Measurements from ENCODE around the gene NAXD.
"Not testable (repeated sequence)": the region's sequence is repeated elsewhere in the genome, so short reads cannot be mapped to it uniquely, and the experiment has no call there.

DNA sequence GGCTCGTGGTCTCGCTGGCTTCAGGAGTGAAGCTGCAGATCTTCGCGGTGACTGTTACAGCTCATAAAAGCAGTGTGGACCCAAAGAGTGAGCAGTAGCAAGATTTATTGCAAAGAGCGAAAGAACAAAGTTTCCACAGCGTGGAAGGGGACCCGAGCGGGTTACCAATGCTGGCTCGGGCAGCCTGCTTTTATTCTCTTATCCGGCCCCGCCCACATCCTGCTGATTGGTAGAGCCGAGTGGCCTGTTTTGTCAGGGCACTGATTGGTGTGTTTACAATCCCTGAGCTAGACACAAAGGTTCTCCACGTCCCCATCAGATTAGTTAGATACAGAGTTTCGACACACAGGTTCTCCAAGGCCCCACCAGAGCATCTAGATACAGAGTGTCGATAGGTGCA is 16.9 kb downstream of the NAXD start:
- TF ChIP-seq, protein P1, sequence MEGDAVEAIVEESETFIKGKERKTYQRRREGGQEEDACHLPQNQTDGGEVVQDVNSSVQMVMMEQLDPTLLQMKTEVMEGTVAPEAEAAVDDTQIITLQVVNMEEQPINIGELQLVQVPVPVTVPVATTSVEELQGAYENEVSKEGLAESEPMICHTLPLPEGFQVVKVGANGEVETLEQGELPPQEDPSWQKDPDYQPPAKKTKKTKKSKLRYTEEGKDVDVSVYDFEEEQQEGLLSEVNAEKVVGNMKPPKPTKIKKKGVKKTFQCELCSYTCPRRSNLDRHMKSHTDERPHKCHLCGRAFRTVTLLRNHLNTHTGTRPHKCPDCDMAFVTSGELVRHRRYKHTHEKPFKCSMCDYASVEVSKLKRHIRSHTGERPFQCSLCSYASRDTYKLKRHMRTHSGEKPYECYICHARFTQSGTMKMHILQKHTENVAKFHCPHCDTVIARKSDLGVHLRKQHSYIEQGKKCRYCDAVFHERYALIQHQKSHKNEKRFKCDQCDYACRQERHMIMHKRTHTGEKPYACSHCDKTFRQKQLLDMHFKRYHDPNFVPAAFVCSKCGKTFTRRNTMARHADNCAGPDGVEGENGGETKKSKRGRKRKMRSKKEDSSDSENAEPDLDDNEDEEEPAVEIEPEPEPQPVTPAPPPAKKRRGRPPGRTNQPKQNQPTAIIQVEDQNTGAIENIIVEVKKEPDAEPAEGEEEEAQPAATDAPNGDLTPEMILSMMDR (IDR thresholded peaks at IDR 0.05), result not testable (repeated sequence)
- TF ChIP-seq POLR2A (IDR thresholded peaks at IDR 0.05), result not testable (repeated sequence)
